GM12874 (cell line): Measurements from ENCODE around the gene NISCH.

Source experiments
- CTCF ChIP-seq: IDR thresholded peaks from 2 replicates; pipeline ENCODE4 v1.5.1; 2011; ENCODE audit warnings: low read depth, mild to moderate bottlenecking, control low read depth, low read length, moderate library complexity; ENCODE audit not compliant: insufficient read depth

Gene NISCH

DNA sequence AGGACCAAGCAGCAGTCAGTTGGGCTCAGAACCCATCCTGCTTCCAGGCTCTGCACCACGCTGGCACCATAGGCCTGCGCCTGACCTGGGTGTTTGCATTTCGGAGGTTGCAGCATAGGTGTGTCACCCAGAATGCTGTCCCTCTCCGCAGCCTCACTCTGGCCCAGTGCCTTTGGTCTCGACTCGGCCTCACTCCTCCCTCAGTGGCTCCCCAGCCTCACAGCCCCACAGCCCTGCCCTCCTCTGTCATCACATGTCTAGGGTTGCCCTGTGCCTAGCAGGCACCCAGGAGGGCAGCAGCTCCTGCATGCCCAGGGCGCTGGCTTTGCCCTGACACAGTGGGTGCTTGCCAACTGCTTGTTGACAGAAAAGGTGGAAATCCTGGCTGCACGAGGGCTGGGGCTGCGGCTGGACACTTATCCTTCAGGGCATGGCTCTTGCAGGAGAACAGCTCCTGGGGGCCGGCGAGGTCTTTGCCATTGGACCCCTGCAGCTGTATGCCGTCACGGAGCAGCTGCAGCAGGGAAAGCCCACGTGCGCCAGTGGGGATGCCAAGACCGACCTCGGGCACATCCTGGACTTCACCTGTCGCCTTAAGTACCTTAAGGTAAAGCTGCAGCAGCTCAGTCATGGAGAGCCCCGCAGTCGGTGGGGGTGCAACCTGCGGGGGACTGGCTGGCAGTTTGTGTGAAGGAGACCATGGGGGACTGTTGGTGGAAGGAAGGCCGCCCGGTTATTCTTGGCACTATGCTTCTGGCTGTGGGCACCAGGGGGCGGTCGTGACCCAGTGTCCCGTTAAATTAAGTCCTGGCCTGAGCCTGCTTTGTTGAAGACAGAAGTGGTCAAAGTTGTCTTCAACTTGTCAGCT, 16.2 kb downstream of the NISCH start:
- TF ChIP-seq CTCF, result peak; percentile 83

GRCh38 chr3:52472239-52473000, 17.0 kb downstream of the NISCH start:
- TF ChIP-seq CTCF, result no peak

DNA sequence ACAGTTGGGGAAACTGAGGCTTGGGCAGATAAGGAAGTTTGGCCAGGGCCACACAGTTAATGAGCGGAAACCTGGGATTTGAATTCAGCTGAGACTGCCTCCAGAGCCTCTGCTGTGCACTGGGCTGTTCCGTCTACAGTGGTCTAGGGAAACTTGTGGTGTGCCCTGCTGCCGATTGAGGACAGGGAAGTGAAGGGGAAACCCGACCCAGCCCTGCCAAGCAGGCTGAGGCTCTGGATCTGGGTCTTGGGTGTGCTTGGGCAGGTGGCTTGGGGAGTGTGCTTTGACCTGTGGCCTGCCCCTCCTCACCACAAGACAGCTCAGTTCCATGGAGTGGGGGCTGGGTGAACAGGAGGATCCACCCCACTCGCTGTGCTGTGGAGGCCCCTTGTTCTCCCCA, 17.6 kb downstream of the NISCH start:
- TF ChIP-seq CTCF, result no peak

GRCh38 chr3:52477076-52477795, 21.8 kb downstream of the NISCH start:
- TF ChIP-seq CTCF, result no peak

- TF ChIP-seq CTCF, result no peak
Observed at GRCh38 chr3:52477796-52478095, 22.3 kb downstream of the NISCH start.

GRCh38 chr3:52479037-52479876, 23.9 kb downstream of the NISCH start:
- TF ChIP-seq CTCF, result no peak
